ENCODE results near the gene THEM4.

The THEM4 gene

DNA sequence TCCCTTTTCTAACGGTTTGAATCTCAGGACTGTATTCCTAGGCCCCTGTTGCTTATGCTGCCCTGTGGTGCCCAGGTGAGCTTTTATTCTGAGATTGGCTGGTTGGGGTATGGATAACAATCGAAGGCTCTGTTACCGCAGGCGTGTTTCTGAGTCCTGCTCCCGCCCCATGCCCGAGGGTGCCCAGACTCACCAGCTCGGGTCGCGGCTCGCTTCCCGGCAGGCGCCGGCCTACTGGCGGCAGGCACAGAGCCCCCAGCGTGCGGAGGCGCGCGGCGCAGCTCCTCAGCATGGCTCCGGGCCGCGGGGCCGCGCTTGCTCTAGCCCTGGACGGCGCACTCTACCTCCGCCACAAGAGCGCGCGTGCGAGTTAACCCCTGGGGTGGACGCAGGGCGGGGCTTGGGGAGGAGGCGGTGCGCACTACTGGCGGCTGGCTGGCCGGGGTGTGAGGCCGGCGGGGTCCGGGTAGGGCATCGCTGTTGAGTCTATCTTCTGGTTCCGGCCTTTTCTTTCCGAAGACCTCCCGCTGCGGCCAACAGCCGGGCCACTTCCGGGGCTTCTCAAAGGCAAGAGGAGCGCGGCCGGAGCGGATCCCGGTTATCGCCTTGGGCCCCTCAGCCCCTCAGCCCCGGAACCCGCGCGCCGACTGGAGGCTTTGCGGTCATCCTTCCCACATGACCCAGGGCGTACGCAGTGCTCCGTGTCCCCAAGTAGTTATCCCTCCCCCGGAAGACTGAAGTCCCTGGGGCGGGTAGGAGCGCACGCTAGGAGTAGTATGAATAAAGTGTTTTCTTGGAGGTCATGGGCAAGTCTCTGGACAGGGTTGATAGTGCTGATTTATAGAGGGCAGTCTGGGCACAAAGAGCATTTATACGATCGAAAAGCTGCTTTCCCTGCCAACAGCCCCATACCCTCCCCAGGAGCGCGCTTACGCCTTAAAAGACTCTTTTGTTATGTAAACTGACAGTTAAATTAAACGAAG lies at the start of gene THEM4:
Gene THEM4 (minus strand): TSS at position 345 of the 983 bp plus-strand sequence. CDS start 53 bp downstream, at position 292.
- DNase-seq (ENCODE audit: low read depth in 2 of 2) = peak; percentile 95 to 97

- DNase-seq (ENCODE audit: low read depth in 2 of 2) = no peak
Observed at GRCh38 chr1:151958959-151959358, 49.6 kb upstream of the THEM4 start.

DNA sequence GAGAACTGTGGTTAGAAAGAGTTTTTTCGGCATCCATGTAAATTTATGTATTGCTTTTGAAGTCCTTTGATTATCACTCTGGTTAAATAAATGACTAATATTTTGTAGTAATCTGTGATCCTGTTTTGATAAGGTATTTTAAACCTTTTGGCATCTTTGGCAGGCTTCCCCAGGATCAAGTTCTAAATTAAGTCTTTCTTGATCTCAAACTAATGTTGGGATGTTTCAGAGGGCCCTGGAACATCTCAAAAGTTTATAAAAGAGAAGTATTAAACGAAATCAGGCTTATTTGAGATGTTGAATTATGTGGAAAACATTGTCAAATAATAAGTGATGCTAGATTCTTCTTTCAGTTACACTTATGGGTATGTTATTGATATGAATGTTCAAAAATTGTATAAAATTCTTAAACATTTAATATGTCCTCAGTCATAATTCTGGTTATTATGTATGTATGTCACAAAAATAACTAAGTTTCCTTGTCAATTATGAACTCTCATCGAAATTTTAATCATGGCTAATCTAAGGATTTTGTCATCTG lies 47.7 kb upstream of the THEM4 start:
- DNase-seq (ENCODE audit: low read depth in 2 of 2) = no peak

GRCh38 chr1:151953409-151954094 lies 44.2 kb upstream of the THEM4 start:
- DNase-seq (ENCODE audit: low read depth in 2 of 2) = no peak

DNA sequence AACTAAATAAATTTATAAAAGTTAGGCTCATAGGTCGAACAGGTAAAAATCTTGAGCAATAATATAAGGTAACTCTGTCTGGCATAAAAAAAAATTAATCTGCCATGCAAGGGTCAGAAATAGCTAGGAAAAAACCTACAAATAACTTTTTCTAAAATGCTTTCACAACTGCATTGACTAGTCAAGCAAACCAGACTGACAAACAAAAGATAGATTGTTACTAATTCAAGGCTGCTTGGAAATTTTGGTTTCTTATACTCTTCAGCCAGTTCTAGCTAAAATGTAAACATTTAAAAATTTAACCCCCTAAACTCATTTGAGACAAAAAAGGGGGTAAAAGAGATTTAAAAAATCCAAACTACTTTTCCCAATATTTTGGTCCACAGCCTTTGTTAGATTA lies 43.5 kb upstream of the THEM4 start:
- no peak for DNase-seq (ENCODE audit: low read depth in 2 of 2)

- no peak for DNase-seq (ENCODE audit: low read depth in 2 of 2)
Observed at GRCh38 chr1:151949371-151950193, 40.3 kb upstream of the THEM4 start.

DNA sequence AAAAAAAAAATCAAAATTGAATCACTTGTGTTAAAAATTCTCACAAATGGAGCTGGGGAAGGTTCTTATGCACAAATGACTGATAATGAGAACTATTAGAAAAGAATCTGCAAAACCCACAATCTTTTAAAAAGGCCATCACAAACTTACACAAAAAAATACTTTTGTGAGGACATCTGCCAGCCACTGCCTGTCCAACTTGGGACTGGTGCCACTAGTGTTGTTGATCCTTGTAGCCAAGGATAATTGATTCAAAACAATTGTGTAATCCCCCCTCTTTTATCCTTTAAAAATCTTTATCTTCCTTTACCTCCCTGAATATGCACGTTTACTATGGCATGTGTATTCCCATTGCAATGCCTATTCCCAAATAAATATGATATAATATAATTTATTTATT lies 39.2 kb upstream of the THEM4 start:
- DNase-seq (ENCODE audit: low read depth in 2 of 2) = no peak

DNA sequence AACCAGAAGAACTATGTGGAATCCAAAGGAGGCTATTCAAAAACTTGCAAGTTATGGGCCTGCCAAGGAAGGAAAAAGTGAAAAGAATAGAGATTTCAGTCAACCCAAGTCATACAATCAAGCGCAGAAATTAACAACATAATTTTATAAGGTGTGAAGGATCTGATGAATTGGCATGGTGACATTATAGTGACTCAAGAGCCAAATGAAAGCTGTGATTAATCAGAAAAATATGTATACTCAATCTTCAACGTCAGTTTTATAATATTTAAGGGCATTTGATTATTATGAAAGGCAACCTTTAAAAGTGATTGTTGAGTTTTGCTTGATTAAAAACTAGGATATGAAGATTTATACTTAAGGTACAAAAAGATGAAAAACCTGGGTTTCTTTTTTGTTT lies 37.8 kb upstream of the THEM4 start:
- DNase-seq (ENCODE audit: low read depth in 2 of 2) = no peak

DNA sequence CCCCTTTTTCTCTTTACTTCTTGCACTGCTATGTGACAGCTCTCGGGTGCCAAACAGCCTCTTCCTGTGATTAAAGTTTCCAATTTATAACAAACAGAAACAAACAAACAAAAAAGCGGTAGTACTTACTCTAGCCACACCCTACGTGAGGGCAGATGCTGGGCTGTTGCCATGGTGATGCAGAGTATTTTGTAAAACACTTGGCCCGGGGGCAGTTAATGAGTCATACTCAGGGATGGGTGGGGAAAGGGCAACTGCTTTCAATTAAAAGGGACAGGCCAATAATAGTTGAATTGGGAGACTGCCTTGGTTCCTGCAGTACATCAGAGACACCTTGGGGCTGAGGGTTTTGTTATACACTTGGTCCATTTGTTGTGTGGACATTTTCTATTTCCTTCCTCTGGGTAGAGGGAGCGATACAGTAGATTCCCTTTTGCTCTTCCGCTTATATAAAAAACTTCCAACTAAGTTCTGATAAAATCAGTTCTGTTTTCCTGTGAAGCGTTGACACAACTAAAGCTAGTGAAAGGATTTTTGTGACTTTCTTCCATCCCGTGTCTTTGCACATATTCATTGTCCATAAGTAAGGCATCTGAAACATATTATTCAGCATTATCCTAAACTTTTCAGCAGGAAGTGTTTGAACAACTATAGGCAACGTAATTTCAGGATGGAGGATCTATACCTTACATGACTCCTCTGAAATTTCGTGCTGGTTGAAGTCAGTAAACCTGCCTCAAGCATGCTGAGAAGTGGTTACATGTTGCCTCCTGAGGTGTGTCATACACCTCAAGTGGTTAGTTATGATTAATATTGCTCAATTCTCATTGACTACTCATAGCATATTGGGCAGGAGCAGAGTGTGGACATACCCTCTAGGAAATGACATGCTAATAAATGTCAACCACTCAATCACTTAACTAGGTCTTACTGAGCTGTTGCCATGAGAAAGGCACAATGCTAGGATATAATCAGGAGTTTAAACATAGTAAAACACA lies 36.7 kb upstream of the THEM4 start:
- peak; percentile 41 to 45 for DNase-seq (ENCODE audit: low read depth in 2 of 2)

- DNase-seq (ENCODE audit: low read depth in 2 of 2) = no peak
Observed at GRCh38 chr1:151944857-151945575, 35.7 kb upstream of the THEM4 start.

- DNase-seq (ENCODE audit: low read depth in 2 of 2) = no peak
Observed at GRCh38 chr1:151944126-151944856, 35.0 kb upstream of the THEM4 start.

DNA sequence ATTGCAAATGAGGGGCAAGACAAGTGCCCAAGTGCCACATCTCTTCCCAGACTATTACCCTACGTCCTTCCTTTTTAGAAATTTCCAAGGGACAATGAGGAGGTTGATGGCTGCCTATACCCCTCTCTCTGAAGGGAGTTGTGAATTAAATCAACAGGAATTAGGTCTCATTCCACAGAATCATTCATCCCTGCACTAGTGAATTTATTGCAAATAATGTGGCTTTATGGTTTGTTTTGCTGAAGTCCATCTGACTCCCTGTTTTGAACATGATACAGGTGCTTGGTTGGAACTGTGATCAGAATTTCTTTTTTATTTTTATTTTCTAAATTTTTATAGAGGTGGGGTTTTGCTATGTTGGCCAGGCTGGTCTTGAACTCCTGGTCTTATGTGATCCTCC lies 34.3 kb upstream of the THEM4 start:
- DNase-seq (ENCODE audit: low read depth in 2 of 2) = no peak

DNA sequence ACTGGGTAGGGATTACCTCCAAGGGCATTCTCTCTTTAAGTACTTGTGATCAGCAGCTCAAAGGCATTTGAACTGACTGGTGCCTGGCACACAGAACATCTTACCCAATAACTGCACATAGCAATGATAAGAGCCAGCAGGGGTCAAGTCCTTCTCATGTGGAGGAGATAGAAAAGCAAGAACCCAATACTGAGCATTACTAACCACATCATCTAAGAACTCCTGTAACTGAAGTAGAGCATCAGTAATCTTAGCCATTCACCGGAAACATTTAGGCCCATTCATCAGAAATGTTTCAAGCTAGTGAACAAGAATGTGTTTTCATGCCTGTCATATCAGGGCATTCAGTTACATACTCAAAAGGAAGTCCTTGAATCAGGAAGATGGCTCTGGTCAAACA lies 33.6 kb upstream of the THEM4 start:
- DNase-seq (ENCODE audit: low read depth in 2 of 2) = no peak

GRCh38 chr1:151940541-151940940 lies 31.2 kb upstream of the THEM4 start:
- no peak for DNase-seq (ENCODE audit: low read depth in 2 of 2)

- no peak for DNase-seq (ENCODE audit: low read depth in 2 of 2)
Observed at GRCh38 chr1:151939779-151940178, 30.5 kb upstream of the THEM4 start.

DNA sequence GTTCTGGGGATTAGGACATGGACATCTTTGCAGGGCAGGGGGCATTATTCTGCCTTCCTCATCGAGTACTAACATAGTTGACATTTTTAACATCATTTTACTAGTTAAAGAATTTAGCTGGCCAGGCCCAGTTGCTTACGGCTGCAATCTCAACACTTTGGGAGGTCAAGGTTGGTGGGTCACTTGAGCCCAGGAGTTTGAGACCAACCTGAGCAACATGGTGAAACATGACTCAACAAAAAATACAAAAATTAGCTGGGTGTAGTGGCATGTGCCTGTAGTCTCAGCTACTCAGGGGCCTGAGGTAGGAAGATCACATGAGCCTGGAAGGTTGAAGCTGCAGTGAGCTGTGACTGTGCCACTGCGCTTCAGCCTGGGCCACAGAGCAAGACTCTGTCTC lies 29.8 kb upstream of the THEM4 start:
- DNase-seq (ENCODE audit: low read depth in 2 of 2) = no peak

- DNase-seq (ENCODE audit: low read depth in 2 of 2) = no peak
Observed at GRCh38 chr1:151936653-151937052, 27.3 kb upstream of the THEM4 start.

DNA sequence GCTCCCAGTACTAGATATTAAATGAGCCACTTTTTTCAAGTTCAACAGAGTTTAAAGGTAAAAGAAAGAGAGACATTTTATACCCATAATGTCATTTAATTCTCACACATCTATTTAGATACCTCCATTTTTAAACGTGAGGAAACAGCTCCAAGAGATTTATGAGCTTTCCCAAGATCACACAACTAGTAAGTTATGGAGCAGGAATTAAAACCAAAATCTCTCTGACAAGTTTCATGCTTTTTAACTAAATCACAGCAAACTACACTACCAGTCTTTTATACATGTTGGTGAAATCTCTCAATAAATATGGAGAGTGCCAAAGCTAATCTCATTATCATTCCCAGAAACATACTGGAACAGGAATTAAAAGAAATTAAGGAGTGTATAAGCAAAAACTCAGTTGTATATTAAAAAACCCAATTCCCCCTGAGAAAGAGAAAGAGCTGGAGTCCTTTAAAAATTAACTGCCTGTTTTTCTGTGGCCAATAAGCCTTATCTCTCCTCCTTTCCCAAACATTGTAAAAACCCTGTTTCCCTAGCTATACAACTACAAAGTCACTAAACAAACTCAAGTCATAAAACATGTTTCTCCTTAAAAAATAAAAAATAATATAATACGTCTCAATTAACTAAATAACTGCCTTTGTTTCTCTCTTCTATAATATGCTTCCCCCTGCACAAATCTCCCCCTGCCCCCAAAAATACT lies 26.7 kb upstream of the THEM4 start:
- no peak for DNase-seq (ENCODE audit: low read depth in 2 of 2)

GRCh38 chr1:151935154-151935553 lies 25.8 kb upstream of the THEM4 start:
- no peak for DNase-seq (ENCODE audit: low read depth in 2 of 2)
